WERI-Rb-1 (cell line): Measurements from ENCODE around the gene HOXC10.

ENCODE experiments used
- DNase-seq: peaks from one replicate; pipeline ENCODE4 v3.0.0-alpha.2; 2020
- H3K27ac ChIP-seq: fragments of 250-450 bp; sonication (Bioruptor Pico); 2 replicates; pipeline ENCODE4 v1.5.1; 2020; ENCODE audit warnings: mild to moderate bottlenecking, moderate library complexity
- H3K27me3 ChIP-seq: fragments of 250-450 bp; sonication (Bioruptor Pico); 2 replicates; pipeline ENCODE4 v1.5.1; 2021; ENCODE audit warnings: mild to moderate bottlenecking, low read depth, moderate library complexity; ENCODE audit not compliant: insufficient read depth, severe bottlenecking
- H3K36me3 ChIP-seq: fragments of 250-450 bp; sonication (Bioruptor Pico); 2 replicates; pipeline ENCODE4 v1.5.1; 2020; ENCODE audit warnings: mild to moderate bottlenecking, moderate library complexity
- H3K4me3 ChIP-seq: 2 replicates; pipeline ENCODE4 v1.5.1; 2011; ENCODE audit warnings: low read depth, mild to moderate bottlenecking, control low read depth, low read length
- H3K9me3 ChIP-seq: fragments of 250-450 bp; sonication (Bioruptor Pico); 2 replicates; pipeline ENCODE4 v1.5.1; 2021; ENCODE audit warnings: mild to moderate bottlenecking, moderate library complexity; ENCODE audit not compliant: severe bottlenecking
- CTCF ChIP-seq: IDR thresholded peaks from 2 replicates; pipeline ENCODE4 v1.5.1; 2011; ENCODE audit warnings: low read depth, mild to moderate bottlenecking, control low read depth, inconsistent platforms, low read length

Gene HOXC10

GRCh38 chr12:54017027-54017788 is 32.3 kb downstream of the HOXC10 start:
- Histone ChIP-seq H3K27ac (peak overlapping the region; percentile 97), H3K36me3 (no peaks in the 10 kb centered on the region; the same call in 1 of the 2 replicates), H3K4me3 (peak overlapping the region; percentile 73), H3K9me3 (no peaks in the 10 kb centered on the region), H3K27me3 (no peaks in the 10 kb centered on the region)
- peak; percentile 77 for DNase-seq
- TF ChIP-seq CTCF, result peak; percentile 15; the same call in 1 of the 2 replicates

GRCh38 chr12:54017878-54018467 is 33.0 kb downstream of the HOXC10 start:
- no peak for TF ChIP-seq CTCF
- Histone ChIP-seq H3K9me3 (no peaks in the 10 kb centered on the region), H3K36me3 (no peaks in the 10 kb centered on the region; the same call in 1 of the 2 replicates), H3K27ac (peak overlapping the region; percentile 97), H3K4me3 (peak overlapping the region; percentile 73), H3K27me3 (no peaks in the 10 kb centered on the region)
- peak; percentile 97 for DNase-seq

GRCh38 chr12:54018468-54018984 is 33.6 kb downstream of the HOXC10 start:
- Histone ChIP-seq H3K27me3 (no peaks in the 10 kb centered on the region), H3K36me3 (no peaks in the 10 kb centered on the region; the same call in 1 of the 2 replicates), H3K9me3 (no peaks in the 10 kb centered on the region), H3K27ac (peak overlapping the region; percentile 97), H3K4me3 (peak overlapping the region; percentile 73)
- TF ChIP-seq CTCF, result no peak
- peak; percentile 85 for DNase-seq

GRCh38 chr12:54019091-54019811 is 34.3 kb downstream of the HOXC10 start:
- Histone ChIP-seq H3K27me3 (no peaks in the 10 kb centered on the region), H3K36me3 (no peaks in the 10 kb centered on the region; the same call in 1 of the 2 replicates), H3K27ac (peak overlapping the region; percentile 97), H3K9me3 (no peaks in the 10 kb centered on the region), H3K4me3 (peak overlapping the region; percentile 73)
- no peak for TF ChIP-seq CTCF
- peak; percentile 64 for DNase-seq

- no peak for TF ChIP-seq CTCF
- no peak for DNase-seq
- peak overlapping the region; percentile 73 for H3K4me3 ChIP-seq
- H3K9me3 ChIP-seq, result no peaks in the 10 kb centered on the region
- H3K27ac ChIP-seq, result peak overlapping the region; percentile 97
- H3K36me3 ChIP-seq, result no peaks in the 10 kb centered on the region; the same call in 1 of the 2 replicates
- H3K27me3 ChIP-seq, result no peaks in the 10 kb centered on the region
Observed at GRCh38 chr12:54019924-54020590, 35.1 kb downstream of the HOXC10 start.
